Lung microvascular endothelial cell (primary cell): ENCODE results near the gene SEZ6L. TPM values are rescaled to one million over a fixed set of nuclear protein-coding genes. Genes with fewer than 3 reads are reported as not detected.

Experiments
- DNase-seq, 2 donors: peaks; one replicate each; pipeline versions ENCODE4 v3.0.0 to v3.0.0-alpha.2; 2010; ENCODE audit warnings: low read depth in 2 of 2
- total RNA-seq: library from RNA; depleted of rRNA; stranded (reverse); fragments of >200 nt; gene quantifications from 2 replicates; pipeline ENCODE4 v1.2.1, GENCODE V29; 2014

SEZ6L gene
- total RNA-seq, 1 donor from 2014 or later, result not detected

- no peak for DNase-seq
These were observed 72.1 kb downstream of the SEZ6L start for GRCh38 chr22:26241361-26241760.

- DNase-seq, result no peak
These were observed 75.7 kb downstream of the SEZ6L start for GRCh38 chr22:26245001-26245400.

DNA sequence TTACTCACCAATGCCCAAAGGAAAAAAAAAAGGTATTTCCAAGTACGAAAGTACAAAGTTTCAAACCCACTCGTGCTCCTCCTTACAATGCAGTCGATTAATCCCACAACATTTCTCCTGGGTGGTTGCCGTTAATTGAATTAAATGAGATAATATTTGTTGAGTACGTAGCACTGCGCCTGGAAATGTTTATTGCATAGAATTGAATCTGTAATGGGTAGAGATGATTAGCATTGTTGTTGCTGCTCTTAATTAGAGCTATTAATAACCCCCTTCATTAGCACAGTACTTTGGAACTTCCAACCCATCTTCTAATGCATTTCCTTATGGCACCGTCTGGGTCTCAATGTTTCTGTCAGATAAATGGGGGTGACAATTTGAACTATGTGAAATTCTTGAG is 77.3 kb downstream of the SEZ6L start:
- DNase-seq, result no peak

DNA sequence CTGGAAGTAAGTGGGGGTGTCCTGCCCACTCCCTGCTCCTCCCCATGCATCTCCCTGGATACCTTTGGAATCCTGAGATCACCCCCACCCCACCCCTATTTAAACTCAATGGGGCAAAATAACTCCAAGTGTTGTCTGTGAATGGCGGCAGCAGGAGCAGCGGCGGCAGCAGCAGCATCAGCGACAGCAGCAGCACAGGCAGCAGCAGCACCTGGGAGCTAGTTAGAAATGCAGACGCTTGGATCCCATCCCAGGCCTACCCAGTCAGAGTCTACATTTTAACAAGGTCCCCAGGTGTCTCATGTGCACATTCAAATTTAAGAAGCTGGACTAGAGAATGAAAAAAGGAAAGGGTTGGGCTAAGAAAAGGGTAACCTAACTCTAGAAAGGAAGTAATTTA is 82.6 kb downstream of the SEZ6L start:
- DNase-seq, result no peak

GRCh38 chr22:26259510-26259909 is 90.2 kb downstream of the SEZ6L start:
- DNase-seq, result peak; percentile 33 to 36

- DNase-seq, result no peak
These were observed 94.9 kb downstream of the SEZ6L start for GRCh38 chr22:26264162-26264561.

DNA sequence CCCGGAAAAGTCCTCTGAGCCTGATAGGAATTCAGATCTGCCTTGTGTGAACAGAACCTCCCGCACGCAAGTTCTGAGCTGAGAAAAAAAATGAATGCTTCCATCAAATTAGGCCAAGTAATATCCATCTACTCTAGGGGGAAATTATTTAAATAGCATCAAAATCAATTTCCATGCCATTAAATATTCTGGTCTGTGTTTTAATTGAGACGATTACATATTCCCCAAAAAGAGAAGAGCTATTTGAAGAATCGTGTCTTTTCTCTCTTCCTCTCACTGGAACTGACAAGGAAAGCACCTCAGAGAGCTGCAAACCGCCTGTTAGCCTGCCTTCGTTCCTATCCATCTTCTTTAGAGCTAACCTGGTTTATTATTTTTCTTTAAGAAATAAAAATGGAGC is 96.0 kb downstream of the SEZ6L start:
- no peak for DNase-seq

- no peak for DNase-seq
These were observed 96.6 kb downstream of the SEZ6L start for GRCh38 chr22:26265909-26266308.

DNA sequence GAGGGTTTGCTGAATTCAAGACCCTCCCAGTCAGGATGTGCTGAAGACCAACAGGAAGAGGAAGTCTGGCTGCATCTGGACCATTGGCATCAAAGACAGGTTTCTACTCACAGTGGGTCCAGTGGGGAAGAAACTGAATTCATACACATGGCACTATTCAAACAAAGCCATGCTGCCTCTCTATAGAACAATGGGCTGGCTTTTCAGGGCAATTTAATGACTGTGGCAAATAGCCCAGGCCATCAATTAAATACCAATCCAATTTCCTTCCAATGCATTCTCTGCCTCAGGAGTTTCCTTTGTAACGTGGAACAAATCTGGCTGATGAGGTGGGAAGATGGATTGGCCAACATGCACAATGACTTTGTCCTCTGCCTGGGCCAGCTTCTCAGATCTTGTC is 98.6 kb downstream of the SEZ6L start:
- no peak for DNase-seq

DNA sequence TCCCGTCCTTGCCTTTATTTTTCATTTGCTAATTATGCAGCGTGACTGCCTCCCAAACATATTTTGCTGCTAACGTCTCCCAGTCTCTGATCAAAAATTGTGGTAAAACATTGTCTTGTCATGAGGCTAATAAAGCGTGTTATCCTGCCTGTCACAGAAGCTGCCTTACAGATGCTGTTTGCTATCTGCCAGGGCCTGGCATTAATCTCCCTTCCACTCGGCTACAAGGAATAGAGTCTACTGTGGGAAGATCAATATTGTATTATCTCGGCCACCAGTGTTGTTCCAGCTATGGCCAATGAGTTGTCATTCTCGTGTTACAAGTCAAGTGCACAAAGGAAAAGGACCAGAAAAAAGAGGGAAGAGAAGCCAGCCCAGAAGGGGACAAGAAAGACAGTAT is 100.3 kb downstream of the SEZ6L start:
- DNase-seq, result no peak

DNA sequence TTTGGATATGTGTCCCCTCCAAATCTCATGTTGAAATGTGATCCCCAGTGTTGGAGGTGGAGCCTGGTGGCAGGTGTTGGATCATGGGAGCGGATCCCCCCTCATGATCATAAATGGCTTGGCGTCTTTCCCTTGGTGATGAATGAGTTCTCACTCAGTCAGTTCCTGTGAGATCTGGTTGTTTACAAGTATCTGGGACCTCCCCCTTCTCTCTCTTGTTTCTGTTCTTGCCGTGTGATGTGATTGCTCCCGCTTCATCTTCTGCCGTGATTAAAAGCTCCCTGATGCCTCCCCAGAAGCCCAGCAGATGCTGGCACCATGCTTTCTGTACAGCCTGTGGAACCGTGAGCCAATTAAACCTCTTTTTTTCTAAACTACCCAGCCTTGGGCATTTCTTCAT is 102.2 kb downstream of the SEZ6L start:
- DNase-seq, result no peak

DNA sequence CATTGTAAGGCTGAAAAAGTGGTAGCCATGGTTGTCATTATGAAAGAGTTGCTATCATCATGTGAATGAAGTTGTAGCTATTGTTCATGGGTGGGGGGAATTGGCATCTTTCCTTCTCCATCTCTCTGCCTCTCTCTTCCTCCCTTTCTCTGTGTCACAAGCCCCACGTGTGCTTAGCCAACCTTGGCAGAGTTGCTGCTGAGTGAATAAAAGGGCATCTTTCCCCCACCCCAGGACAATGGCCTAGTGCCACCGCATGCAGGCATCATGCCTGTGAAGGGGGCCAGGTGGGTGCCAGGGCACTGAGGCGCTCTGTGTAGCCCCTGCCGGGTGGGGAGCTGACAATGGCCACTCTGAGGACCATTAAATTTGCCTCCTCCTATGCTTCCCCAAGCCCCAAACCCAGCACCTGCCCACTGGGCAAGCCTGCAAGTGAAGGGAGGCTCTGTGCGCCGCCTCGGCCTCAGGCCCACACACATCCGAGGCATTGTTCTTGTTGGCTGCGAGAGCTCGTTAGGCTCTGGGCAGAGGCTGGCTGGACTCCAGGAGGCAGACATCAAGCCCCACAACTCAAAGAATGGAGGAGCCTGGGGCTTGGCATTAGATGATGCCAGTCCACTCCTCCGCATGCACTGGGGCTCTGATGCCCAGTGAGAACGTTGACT is 103.9 kb downstream of the SEZ6L start:
- DNase-seq, result no peak

GRCh38 chr22:26276529-26277160 is 107.4 kb downstream of the SEZ6L start:
- DNase-seq, result no peak

DNA sequence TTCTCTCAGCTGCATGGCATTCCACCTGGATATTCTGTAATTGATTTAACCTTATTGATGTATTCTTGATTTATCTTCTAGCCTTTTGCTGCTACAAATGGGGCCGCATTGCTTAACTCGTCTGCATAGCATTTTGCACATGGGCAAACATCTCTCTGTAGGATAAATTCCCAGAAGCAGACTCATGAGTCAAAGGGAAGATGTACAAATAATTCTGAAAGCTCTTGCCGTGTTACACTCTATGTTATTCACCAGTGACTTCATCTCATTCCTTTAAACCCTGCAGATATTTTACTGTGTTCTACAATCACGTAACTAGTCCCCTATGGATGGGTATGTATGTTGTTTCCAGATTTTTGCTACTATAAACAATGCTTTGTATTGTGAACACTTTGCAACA is 112.7 kb downstream of the SEZ6L start:
- DNase-seq, result no peak

DNA sequence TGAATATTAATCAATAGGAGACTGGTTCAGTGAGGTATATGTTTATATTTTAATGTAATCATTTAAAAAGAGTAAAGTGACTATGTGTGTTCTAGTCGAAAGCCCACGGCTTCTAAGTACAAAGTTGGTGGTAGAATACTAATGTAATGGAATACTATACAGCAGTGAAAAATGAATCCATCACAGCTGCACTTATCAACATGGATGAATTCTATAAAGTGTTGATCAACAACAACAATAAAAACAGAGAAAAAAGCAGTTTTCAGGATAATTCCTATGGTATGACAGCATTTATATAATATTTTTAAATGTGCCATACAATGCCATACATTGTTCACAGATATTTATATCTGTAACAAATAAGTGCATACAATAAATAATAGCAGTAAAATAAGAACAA is 114.1 kb downstream of the SEZ6L start:
- DNase-seq, result no peak

GRCh38 chr22:26285632-26286031 is 116.4 kb downstream of the SEZ6L start:
- DNase-seq, result no peak

DNA sequence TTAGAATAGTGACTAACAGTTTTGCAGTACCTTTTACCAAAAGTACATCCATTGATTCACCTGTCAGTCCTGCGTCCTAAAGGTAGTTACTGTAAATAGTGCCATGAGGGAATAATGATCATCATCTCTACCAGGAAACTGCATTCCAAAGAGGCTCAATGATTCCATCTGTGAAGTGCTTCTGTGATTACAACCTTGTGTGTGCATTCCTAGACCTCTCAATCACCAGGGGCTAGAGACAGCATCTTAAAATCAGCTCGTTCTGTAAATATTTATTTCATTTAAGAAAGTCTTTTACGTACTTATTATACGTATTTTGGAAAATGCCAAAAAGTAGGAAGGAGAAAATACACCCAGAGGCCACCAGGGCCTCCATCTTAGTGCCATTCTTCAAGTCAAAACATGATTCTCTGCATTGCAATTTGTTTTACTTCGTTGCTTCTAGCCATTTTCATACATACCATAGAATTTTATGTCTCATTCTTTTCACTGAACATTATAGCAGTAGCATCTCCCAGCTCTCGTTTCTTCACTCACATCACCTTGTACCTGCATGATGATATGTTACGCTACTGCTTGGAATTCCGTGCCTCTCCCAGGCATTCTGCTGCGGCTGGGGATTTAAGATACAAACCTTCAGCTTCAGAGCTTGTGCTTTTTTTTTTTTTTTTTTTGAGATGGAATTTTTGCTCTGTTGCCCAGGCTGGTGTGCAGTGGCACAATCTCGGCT is 117.0 kb downstream of the SEZ6L start:
- DNase-seq, result no peak

GRCh38 chr22:26287382-26288225 is 118.3 kb downstream of the SEZ6L start:
- no peak for DNase-seq

- no peak for DNase-seq
These were observed 120.4 kb downstream of the SEZ6L start for GRCh38 chr22:26289611-26290101.

DNA sequence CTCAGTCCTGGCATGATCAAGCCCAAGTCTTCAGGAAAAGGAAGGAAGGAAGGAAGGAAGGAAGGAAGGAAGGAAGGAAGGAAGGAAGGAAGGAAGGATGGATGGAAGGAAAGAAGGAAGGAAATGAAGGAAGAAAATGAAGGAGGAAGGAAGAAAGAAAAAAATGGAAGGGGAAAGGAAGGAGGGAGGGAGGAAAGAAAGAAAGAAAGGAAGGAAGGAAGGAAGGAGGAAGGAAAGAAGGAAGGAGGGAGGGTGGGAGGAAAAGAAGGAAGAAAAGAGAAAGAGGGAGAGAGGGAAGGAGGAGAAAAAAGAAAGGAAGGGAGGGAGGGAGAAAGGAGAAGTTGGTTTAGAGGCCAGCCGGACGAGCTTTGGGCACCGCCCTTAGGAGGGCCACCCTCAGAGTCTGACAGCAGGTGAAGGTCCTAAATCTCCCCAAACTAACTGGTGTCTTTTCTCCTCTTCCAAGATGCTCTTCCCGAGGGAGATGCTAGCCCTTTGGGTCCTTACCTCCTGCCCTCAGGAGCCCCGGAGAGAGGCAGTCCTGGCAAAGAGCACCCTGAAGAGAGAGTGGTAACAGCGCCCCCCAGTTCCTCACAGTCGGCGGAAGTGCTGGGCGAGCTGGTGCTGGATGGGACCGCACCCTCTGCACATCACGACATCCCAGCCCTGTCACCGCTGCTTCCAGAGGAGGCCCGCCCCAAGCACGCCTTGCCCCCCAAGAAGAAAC is 122.8 kb downstream of the SEZ6L start:
- DNase-seq, result no peak

DNA sequence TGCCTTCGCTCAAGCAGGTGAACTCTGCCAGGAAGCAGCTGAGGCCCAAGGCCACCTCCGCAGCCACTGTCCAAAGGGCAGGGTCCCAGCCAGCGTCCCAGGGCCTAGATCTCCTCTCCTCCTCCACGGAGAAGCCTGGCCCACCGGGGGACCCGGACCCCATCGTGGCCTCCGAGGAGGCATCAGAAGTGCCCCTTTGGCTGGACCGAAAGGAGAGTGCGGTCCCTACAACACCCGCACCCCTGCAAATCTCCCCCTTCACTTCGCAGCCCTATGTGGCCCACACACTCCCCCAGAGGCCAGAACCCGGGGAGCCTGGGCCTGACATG is 123.4 kb downstream of the SEZ6L start:
- DNase-seq, result no peak
